ENCODE measurements around the gene SLC6A1. TPM values are rescaled to one million over a fixed set of nuclear protein-coding genes. Genes with fewer than 3 reads are reported as not detected.

Gene SLC6A1
- total and polyA plus RNA-seq, 3 experiments from 2014 or later: not detected

DNA sequence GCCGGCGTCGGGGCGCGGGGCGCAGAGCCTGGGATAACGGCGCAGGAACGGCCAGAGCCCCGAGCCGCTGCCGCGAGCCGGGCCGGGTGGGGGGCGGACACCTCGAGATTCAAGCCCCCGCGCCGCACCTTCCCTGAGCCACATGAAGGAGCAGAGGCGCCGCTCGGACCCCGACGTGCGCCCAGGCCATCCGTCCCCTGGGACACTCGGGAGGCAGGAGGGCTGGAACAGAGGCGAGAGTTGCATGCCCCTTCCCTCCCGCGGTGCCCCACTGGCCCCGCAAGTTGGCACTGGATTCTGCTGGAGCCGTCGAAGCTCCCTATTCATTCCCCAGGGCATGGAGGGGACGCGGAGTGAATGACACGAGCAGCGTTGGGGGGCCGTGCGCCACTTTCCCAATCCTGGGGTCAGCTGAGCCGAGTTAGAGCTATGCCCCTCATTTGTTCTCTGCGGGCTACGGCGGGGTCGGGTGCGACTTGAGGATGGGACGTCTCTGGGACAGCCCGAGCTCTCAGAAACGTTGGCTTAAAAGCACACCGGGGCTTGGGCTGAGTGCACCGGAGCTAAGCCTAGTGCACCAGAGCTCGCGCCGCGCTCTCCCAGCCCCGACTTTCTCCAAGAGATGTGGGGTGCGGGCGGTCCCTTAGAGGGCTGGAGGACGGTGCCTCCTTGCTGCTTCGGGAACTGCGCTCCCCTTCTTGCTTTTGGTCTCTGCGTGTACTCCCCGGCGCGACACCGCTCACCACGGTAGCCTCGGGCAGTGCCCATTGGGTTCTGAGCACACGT, 588 bp downstream of the SLC6A1 start:
- H3K36me3 ChIP-seq (ENCODE audit: insufficient read depth, low read length): no peaks in the 10 kb centered on the region
- Mint-ChIP-seq H3K27me3 (peaks cover 39 to 73% of the 10 kb centered on the region in 2 donors), H3K9me3 (peaks cover 0 to 3% (median 0%) of the 10 kb centered on the region in 5 donors), H3K4me3 (no peak overlapping the region), H3K4me1 (peaks cover 5 to 6% (median 5%) of the 10 kb centered on the region in 3 donors), H3K36me3 (no peaks in the 10 kb centered on the region), H3K27ac (no peak overlapping the region)
- H3K27me3 ChIP-seq (ENCODE audit: insufficient read depth, low read length, poor library complexity, severe bottlenecking): peaks cover 17% of the 10 kb centered on the region
- H3K9me3 ChIP-seq (ENCODE audit: low read length): no peaks in the 10 kb centered on the region
- DNase-seq: no peak
- POLR2A ChIA-PET: no interaction called here
- CTCF ChIA-PET: no interaction called here
- H3K4me1 ChIP-seq (ENCODE audit: insufficient read depth, low read length): no peaks in the 10 kb centered on the region
- H3K27ac ChIP-seq (ENCODE audit: low read depth, low read length): no peak overlapping the region
- no peak overlapping the region for H3K4me3 ChIP-seq (ENCODE audit: low read length)

DNA sequence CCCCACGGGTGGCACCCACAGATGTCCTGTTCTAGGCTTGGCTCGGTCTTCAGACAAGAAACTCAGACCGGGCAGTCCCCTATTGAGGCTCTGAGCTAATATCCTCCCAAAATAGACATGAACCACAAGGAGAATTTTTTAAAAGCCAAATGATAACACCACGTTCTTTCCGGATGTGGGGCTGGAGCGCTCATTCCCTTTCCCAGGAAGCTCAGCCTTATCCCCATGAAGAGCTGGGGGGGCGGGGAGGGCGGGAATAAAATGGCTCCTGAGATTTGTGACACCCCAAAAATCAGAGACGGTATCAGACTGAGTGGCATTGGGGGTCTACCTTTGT, 1.1 kb downstream of the SLC6A1 start:
- H3K27me3 ChIP-seq (ENCODE audit: insufficient read depth, low read length, poor library complexity, severe bottlenecking): peaks cover 17% of the 10 kb centered on the region
- peaks cover 5 to 6% (median 5%) of the 10 kb centered on the region in 3 donors for H3K4me1 Mint-ChIP-seq
- H3K4me3 ChIP-seq (ENCODE audit: low read length): no peak overlapping the region
- DNase-seq: no peak
- no peak overlapping the region for H3K27ac ChIP-seq (ENCODE audit: low read depth, low read length)
- ChIA-PET CTCF (no interaction called here), POLR2A (no interaction called here)
- H3K36me3 Mint-ChIP-seq: no peaks in the 10 kb centered on the region
- no peaks in the 10 kb centered on the region for H3K9me3 ChIP-seq (ENCODE audit: low read length)
- H3K4me1 ChIP-seq (ENCODE audit: insufficient read depth, low read length): no peaks in the 10 kb centered on the region
- H3K36me3 ChIP-seq (ENCODE audit: insufficient read depth, low read length): no peaks in the 10 kb centered on the region
- no peak overlapping the region for H3K27ac Mint-ChIP-seq
- H3K9me3 Mint-ChIP-seq: peaks cover 0 to 3% (median 0%) of the 10 kb centered on the region in 5 donors
- peaks cover 34 to 67% of the 10 kb centered on the region in 2 donors for H3K27me3 Mint-ChIP-seq
- H3K4me3 Mint-ChIP-seq: no peak overlapping the region

DNA sequence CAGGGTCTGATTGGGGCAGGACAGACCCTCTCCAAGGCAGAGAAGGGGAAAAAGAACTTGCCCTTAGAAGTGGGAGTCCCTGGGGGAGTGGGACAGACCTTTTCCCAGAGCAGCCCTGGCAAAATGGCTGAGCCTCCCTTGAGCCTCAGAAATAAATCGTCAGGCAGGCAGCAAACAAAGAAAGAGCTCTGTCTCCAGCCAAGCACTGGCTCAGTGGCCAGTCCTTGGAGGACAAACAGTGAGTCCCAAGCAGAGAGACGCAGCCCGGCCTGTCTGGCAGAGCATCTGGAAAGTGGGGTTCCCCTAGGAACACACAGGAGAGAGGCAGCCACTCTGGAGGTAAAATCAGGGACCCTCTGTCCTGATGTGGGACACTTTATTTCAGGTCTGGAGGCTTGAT, 1.8 kb downstream of the SLC6A1 start:
- Histone ChIP-seq H3K4me1 (ENCODE audit: insufficient read depth, low read length) (no peaks in the 10 kb centered on the region), H3K27me3 (ENCODE audit: insufficient read depth, low read length, poor library complexity, severe bottlenecking) (peaks cover 17% of the 10 kb centered on the region), H3K4me3 (ENCODE audit: low read length) (no peak overlapping the region), H3K9me3 (ENCODE audit: low read length) (no peaks in the 10 kb centered on the region), H3K36me3 (ENCODE audit: insufficient read depth, low read length) (no peaks in the 10 kb centered on the region), H3K27ac (ENCODE audit: low read depth, low read length) (no peak overlapping the region)
- H3K4me1 Mint-ChIP-seq: peaks cover 5 to 6% (median 5%) of the 10 kb centered on the region in 3 donors
- no peak for DNase-seq
- ChIA-PET POLR2A (no interaction called here), CTCF (no interaction called here)
- H3K27ac Mint-ChIP-seq: no peak overlapping the region
- peaks cover 31 to 62% of the 10 kb centered on the region in 2 donors for H3K27me3 Mint-ChIP-seq
- H3K4me3 Mint-ChIP-seq: no peak overlapping the region
- no peaks in the 10 kb centered on the region for H3K36me3 Mint-ChIP-seq
- peaks cover 0 to 3% (median 0%) of the 10 kb centered on the region in 5 donors for H3K9me3 Mint-ChIP-seq

DNA sequence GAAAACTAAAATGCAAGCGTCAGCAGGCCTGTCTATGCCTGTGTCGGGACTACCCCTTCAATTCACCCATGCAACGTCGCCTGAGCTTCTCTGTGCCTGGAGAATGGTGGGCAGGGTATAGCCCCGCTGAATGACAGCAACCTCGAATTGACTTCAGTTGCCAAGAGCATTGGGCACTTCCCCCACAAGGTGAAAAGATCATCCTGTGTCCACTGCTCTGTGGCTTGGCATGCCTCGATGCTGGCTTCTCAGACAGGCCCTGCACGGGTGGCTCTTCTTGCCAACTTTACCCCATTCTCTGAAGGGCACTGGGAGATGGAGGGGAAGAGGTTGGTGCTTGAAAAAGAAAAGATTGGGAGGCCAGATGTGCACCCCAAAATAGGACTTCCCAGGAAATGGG, 3.3 kb downstream of the SLC6A1 start:
- H3K27me3 ChIP-seq (ENCODE audit: insufficient read depth, low read length, poor library complexity, severe bottlenecking): peaks cover 16% of the 10 kb centered on the region
- Mint-ChIP-seq H3K27ac (no peak overlapping the region), H3K9me3 (peaks cover 0 to 3% (median 0%) of the 10 kb centered on the region in 5 donors), H3K4me1 (peaks cover 5 to 6% (median 5%) of the 10 kb centered on the region in 3 donors), H3K27me3 (peaks cover 31 to 62% of the 10 kb centered on the region in 2 donors), H3K36me3 (no peaks in the 10 kb centered on the region), H3K4me3 (no peak overlapping the region)
- POLR2A ChIA-PET: no interaction called here
- H3K27ac ChIP-seq (ENCODE audit: low read depth, low read length): no peak overlapping the region
- H3K4me1 ChIP-seq (ENCODE audit: insufficient read depth, low read length): no peaks in the 10 kb centered on the region
- no peaks in the 10 kb centered on the region for H3K9me3 ChIP-seq (ENCODE audit: low read length)
- no peaks in the 10 kb centered on the region for H3K36me3 ChIP-seq (ENCODE audit: insufficient read depth, low read length)
- CTCF ChIA-PET: no interaction called here
- no peak for DNase-seq
- H3K4me3 ChIP-seq (ENCODE audit: low read length): no peak overlapping the region

DNA sequence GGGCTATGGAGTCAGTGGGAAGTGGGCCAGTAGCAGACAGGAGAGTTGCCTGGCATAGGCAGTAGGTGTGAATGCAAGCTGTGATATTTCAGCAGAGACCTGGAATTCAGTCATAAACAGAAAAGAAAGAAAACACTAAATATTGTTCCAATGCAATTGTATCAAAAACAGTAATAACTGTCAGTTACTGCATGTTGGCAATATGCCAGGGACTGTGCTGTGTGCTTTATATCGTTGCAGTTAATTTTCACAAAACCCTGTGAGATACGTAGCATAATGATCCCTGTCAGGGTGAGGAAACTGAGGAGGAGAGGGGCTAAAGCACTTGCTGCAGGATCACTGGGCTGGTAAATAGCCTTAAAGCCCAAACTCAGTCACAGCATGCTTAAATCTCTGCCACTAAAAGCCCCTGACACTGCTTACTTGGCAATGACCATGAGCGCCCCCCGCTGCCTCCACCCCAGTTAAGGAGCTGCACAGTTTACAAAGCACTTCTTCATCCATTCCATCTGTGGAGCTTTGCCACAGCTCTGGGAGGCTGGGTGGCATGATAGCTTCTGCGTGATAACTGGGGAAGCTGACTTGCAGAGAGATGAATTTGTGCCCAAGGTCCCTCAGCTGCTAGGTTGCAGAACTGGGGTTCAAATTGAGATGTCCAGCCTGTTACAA, 3.9 kb downstream of the SLC6A1 start:
- no peaks in the 10 kb centered on the region for H3K9me3 Mint-ChIP-seq
- CTCF ChIA-PET: no interaction called here
- H3K4me3 Mint-ChIP-seq: no peak overlapping the region
- H3K4me1 Mint-ChIP-seq: peaks cover 3 to 5% (median 5%) of the 10 kb centered on the region in 3 donors
- H3K27me3 ChIP-seq (ENCODE audit: insufficient read depth, low read length, poor library complexity, severe bottlenecking): peaks cover 10% of the 10 kb centered on the region
- H3K36me3 ChIP-seq (ENCODE audit: insufficient read depth, low read length): no peaks in the 10 kb centered on the region
- no peak overlapping the region for H3K27ac ChIP-seq (ENCODE audit: low read depth, low read length)
- H3K36me3 Mint-ChIP-seq: no peaks in the 10 kb centered on the region
- no peak overlapping the region for H3K4me3 ChIP-seq (ENCODE audit: low read length)
- H3K27ac Mint-ChIP-seq: no peak overlapping the region
- H3K4me1 ChIP-seq (ENCODE audit: insufficient read depth, low read length): no peaks in the 10 kb centered on the region
- no peak for DNase-seq
- POLR2A ChIA-PET: no interaction called here
- peaks cover 31 to 56% of the 10 kb centered on the region in 2 donors for H3K27me3 Mint-ChIP-seq
- H3K9me3 ChIP-seq (ENCODE audit: low read length): no peaks in the 10 kb centered on the region

DNA sequence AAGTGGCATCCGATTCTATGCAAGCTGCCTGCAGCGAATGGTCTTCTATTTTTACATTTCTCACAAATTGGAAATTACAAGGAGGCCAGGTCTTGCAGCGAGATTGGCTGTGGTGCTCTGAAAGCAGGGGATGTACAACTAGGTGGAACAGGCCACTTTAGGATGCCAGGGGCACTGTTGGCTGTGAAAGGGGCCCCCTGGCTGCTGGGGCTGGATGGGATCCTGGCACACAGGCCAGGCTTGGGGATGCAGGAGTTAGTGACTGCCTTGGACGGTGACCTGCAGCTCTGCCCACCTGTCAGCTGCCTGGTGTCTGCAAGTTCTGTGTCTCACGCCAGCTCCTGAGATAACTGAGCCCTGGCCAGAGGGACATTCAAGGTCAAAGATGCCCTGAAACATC, 4.6 kb downstream of the SLC6A1 start:
- Histone ChIP-seq H3K27me3 (ENCODE audit: insufficient read depth, low read length, poor library complexity, severe bottlenecking) (peaks cover 4% of the 10 kb centered on the region), H3K36me3 (ENCODE audit: insufficient read depth, low read length) (no peaks in the 10 kb centered on the region), H3K27ac (ENCODE audit: low read depth, low read length) (no peak overlapping the region), H3K4me3 (ENCODE audit: low read length) (no peak overlapping the region), H3K4me1 (ENCODE audit: insufficient read depth, low read length) (no peaks in the 10 kb centered on the region), H3K9me3 (ENCODE audit: low read length) (no peaks in the 10 kb centered on the region)
- peaks cover 24 to 49% of the 10 kb centered on the region in 2 donors for H3K27me3 Mint-ChIP-seq
- POLR2A ChIA-PET: no interaction called here
- no peak overlapping the region for H3K27ac Mint-ChIP-seq
- CTCF ChIA-PET: no interaction called here
- H3K9me3 Mint-ChIP-seq: no peaks in the 10 kb centered on the region
- H3K36me3 Mint-ChIP-seq: no peaks in the 10 kb centered on the region
- H3K4me1 Mint-ChIP-seq: peaks cover 0 to under 1% (median under 1%) of the 10 kb centered on the region in 3 donors
- no peak overlapping the region for H3K4me3 Mint-ChIP-seq
- DNase-seq: no peak

DNA sequence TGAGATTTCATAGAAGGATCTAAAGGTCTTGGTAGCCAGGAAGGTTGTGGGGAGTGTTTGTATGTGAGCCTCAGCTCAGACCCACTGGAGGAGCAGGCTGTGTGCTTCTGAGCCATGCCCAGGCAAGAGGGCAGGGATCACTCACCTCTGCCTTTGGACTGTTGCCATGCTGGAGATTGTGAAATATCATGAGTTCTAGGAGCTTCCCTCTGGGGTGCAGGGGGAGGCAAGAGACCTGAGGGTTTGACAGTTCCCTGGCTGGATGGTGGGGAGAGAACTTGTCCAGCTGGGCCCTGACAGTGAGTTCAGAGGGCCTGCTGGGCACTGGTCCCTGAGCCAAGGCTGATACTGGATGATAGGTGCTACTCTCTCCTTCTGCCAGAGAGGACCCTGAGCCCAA, 6.0 kb downstream of the SLC6A1 start:
- peaks cover 4% of the 10 kb centered on the region for H3K27me3 ChIP-seq (ENCODE audit: insufficient read depth, low read length, poor library complexity, severe bottlenecking)
- Mint-ChIP-seq H3K4me1 (no peaks in the 10 kb centered on the region), H3K9me3 (no peaks in the 10 kb centered on the region), H3K27me3 (peaks cover 19 to 46% of the 10 kb centered on the region in 2 donors), H3K4me3 (no peak overlapping the region), H3K36me3 (no peaks in the 10 kb centered on the region), H3K27ac (no peak overlapping the region)
- H3K9me3 ChIP-seq (ENCODE audit: low read length): no peaks in the 10 kb centered on the region
- ChIA-PET POLR2A (no interaction called here), CTCF (no interaction called here)
- H3K27ac ChIP-seq (ENCODE audit: low read depth, low read length): no peak overlapping the region
- H3K4me3 ChIP-seq (ENCODE audit: low read length): no peak overlapping the region
- no peaks in the 10 kb centered on the region for H3K36me3 ChIP-seq (ENCODE audit: insufficient read depth, low read length)
- no peak for DNase-seq
- no peaks in the 10 kb centered on the region for H3K4me1 ChIP-seq (ENCODE audit: insufficient read depth, low read length)

DNA sequence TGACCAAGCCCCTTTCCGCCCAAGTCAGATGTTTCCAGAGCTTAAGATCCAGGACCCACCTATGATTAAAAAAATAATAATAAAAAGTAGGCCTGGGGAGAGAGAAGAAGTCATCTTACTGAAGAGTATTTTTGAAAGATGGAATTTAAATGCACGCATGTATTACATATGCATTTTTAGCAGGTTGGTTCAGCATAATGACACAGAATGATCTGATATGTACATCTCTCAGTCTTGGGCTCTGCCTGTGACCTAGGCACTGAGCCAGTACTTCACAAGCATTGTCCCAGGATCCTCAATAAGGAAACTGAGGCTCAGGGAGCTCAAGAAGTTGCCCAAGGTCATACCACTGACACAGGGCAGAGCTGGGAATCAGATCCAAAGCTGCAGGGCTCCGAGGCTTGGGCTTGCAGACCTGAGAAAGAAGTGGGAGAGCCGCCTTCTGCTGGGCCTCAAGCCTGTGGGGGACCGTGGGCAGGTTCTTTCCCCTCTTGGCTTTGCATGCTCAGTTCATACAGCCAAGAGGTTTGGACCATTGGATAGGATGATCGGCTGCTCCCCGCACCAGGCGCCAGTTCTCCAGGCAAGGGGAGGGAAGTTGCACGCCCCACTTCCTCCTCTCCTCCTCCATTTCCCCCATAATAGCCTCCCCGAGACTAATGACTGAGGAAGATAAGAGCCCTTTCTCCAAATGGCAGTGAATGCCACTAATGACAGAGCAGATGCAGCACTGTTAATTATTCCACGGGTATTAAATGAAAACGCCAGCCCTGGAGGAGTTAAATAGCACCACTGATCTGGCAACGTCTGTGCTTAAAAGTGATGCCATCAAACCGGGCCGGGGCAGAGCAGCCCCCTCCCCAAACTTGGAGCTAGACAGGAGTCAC, 6.9 kb downstream of the SLC6A1 start:
- H3K9me3 Mint-ChIP-seq: no peaks in the 10 kb centered on the region
- POLR2A ChIA-PET: no interaction called here
- no peak for DNase-seq

More for the DNA sequence above, 6.9 kb downstream of the SLC6A1 start:
- CTCF ChIA-PET: no interaction called here
- H3K9me3 ChIP-seq (ENCODE audit: low read length): no peaks in the 10 kb centered on the region
- no peak overlapping the region for H3K27ac ChIP-seq (ENCODE audit: low read depth, low read length)
- H3K27me3 Mint-ChIP-seq: peaks cover 16 to 38% of the 10 kb centered on the region in 2 donors
- no peaks in the 10 kb centered on the region for H3K4me1 Mint-ChIP-seq
- H3K4me3 ChIP-seq (ENCODE audit: low read length): no peak overlapping the region
- no peaks in the 10 kb centered on the region for H3K36me3 ChIP-seq (ENCODE audit: insufficient read depth, low read length)
- peaks cover 4% of the 10 kb centered on the region for H3K27me3 ChIP-seq (ENCODE audit: insufficient read depth, low read length, poor library complexity, severe bottlenecking)
- H3K4me3 Mint-ChIP-seq: no peak overlapping the region
- H3K27ac Mint-ChIP-seq: no peak overlapping the region
- H3K4me1 ChIP-seq (ENCODE audit: insufficient read depth, low read length): no peaks in the 10 kb centered on the region
- no peaks in the 10 kb centered on the region for H3K36me3 Mint-ChIP-seq

Data from CD8-positive, alpha-beta memory T cell (primary cell).